Right lobe of liver (tissue), 6 donors: ENCODE results near the gene OR8D2. TPM values are rescaled to one million over a fixed set of nuclear protein-coding genes. Genes with fewer than 3 reads are reported as not detected.

ENCODE experiments used
- ATAC-seq, 4 donors: fragments of 200-7000 bp; cut with Tn5 transposase; one replicate each; pipeline ENCODE4 v1.9.1; 2020; ENCODE audit warnings: mild to moderate bottlenecking in 4 of 4, moderate library complexity in 4 of 4
- DNase-seq, 3 donors: peaks; one replicate each; pipeline ENCODE4 v3.0.0-alpha.2; 2020
- H3K27ac ChIP-seq, 3 donors: fragments of 200-600 bp; one replicate each; pipeline ENCODE4 v1.8.0; 2022
- H3K27me3 ChIP-seq, 2 donors: fragments of 200-600 bp; one replicate each; pipeline ENCODE4 v1.8.0; 2022
- H3K36me3 ChIP-seq, 4 donors: fragments of 200-600 bp; sonication (generic) in 1 of 4; one replicate each; pipeline versions ENCODE4 v1.5.1 to v1.8.0; 2017 to 2022; ENCODE audit warnings: control low read depth in 1 of 4
- H3K4me1 ChIP-seq, 4 donors: fragments of 200-600 bp; sonication (generic) in 1 of 4; one replicate each; pipeline versions ENCODE4 v1.5.1 to v1.8.0; 2017 to 2022; ENCODE audit warnings: control low read depth in 1 of 4
- H3K4me3 ChIP-seq, 3 donors: fragments of 200-600 bp; one replicate each; pipeline ENCODE4 v1.8.0; 2022
- H3K9me3 ChIP-seq, 4 donors: fragments of 200-600 bp; sonication (generic) in 1 of 4; one replicate each; pipeline versions ENCODE4 v1.5.1 to v1.8.0; 2017 to 2022; ENCODE audit warnings: control low read depth in 1 of 4
- POLR2A ChIP-seq: fragments of 450-650 bp; IDR thresholded peaks from one replicate; pipeline ENCODE4 v1.6.1; 2017; ENCODE audit warnings: antibody characterized with exemption, mild to moderate bottlenecking
- WGBS: methylation state at CpG from one replicate; pipeline ENCODE4 v1.1.6; 2018; ENCODE audit warnings: low coverage, low lambda C conversion rate; ENCODE audit not compliant: insufficient coverage; ENCODE audit errors: missing lambda C conversion rate; 5-methylcytosine and 5-hydroxymethylcytosine counted together
- intact Hi-C, 2 donors: fragments of 100-400 bp; cut with DNase I; formaldehyde crosslinking; loops; one replicate each; pipeline versions ENCODE4 v1.11.2 to v1.14.1; 2022
- total RNA-seq, 6 experiments: library from RNA; depleted of rRNA in 2 of 6; stranded (reverse); fragments of >200 nt in 2 of 6; fragmentation: NEBNext Ultra II Directional in 3 of 6; extraction: Animal tissue kit (Norgen Biotek cat#: 25700) in 3 of 6; gene quantifications; one replicate each; pipeline versions ENCODE4 v1.1.0 to v1.2.4, GENCODE V29; 2016 to 2023
- TF ChIP-seq, protein P1 (sequence below), 4 donors: fragments of 200-600 bp in 3 of 4; fragments of 450-650 bp in 1 of 4; IDR thresholded peaks; one replicate each; pipeline versions ENCODE4 v1.5.1 to v1.8.0; 2016 to 2022; ENCODE audit warnings: antibody characterized with exemption in 4 of 4, mild to moderate bottlenecking in 2 of 4
- donor health status: DM: no; HTN: yes; CAD: no.
- donor health status: DM: no; HTN: no; CAD: no.
- donor health status: DM: no; HTN: no; CAD: no.
- donor health status: DM: no; HTN: yes; CAD: no.
- donor health status: DM: no; HTN: yes; CAD: no.

OR8D2 gene
- total RNA-seq, 6 experiments from 2014 or later: not detected

- WGBS: 43% methylated on average over 1 of the region's 2 CpGs
- intact Hi-C loops: no loop called here
- Histone ChIP-seq H3K9me3 (no peaks in the 10 kb centered on the region), H3K4me3 (no peak overlapping the region), H3K36me3 (no peaks in the 10 kb centered on the region), H3K27ac (no peak overlapping the region), H3K4me1 (no peaks in the 10 kb centered on the region), H3K27me3 (no peaks in the 10 kb centered on the region)
- TF ChIP-seq, protein P1, sequence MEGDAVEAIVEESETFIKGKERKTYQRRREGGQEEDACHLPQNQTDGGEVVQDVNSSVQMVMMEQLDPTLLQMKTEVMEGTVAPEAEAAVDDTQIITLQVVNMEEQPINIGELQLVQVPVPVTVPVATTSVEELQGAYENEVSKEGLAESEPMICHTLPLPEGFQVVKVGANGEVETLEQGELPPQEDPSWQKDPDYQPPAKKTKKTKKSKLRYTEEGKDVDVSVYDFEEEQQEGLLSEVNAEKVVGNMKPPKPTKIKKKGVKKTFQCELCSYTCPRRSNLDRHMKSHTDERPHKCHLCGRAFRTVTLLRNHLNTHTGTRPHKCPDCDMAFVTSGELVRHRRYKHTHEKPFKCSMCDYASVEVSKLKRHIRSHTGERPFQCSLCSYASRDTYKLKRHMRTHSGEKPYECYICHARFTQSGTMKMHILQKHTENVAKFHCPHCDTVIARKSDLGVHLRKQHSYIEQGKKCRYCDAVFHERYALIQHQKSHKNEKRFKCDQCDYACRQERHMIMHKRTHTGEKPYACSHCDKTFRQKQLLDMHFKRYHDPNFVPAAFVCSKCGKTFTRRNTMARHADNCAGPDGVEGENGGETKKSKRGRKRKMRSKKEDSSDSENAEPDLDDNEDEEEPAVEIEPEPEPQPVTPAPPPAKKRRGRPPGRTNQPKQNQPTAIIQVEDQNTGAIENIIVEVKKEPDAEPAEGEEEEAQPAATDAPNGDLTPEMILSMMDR (IDR thresholded peaks at IDR 0.05): no peak
- TF ChIP-seq POLR2A: no peak
- no peak for DNase-seq
- ATAC-seq: no peak
Observed at GRCh38 chr11:124340142-124340447, 20.1 kb upstream of the OR8D2 start.

DNA sequence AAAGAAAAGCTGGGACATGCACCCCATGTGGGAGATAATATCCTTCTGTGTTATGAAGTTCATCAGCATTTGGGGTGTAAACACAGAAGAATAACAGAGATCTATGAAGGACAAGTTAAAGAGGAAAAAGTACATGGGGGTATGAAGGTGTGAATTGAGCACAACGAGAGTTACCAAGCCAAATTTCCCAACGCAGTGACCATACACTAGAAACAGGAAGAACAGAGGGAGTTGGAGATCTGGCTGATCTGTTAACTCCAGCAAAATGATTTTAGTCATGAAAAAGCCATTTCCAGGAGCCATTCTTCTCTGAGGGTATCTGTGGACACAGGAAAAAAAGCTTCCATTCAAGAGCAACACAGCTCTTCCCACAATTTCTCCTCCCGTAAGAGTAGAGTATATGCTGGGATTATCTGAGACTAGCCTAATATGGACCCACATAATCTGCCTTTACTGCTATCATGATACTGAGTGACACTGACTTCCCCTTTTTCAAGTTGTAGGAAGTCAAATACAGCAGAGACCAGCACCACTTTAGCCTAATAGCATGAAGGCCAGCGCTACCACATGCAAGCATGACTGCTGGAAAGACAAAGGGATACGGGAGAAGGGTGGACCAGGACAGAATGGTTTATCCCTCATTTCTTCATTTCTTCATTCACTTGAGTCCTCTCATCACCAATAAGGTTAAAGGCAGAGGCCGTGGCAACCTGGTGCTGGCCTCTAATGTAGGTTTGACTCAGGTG lies 19.6 kb upstream of the OR8D2 start:
- no peaks in the 10 kb centered on the region for H3K36me3 ChIP-seq
- 41% methylated on average over 6 of the region's 6 CpGs for WGBS
- TF ChIP-seq, protein P1 (IDR thresholded peaks at IDR 0.05): no peak
- no peak for TF ChIP-seq POLR2A
- DNase-seq: no peak
- intact Hi-C loops: no loop called here
- H3K4me3 ChIP-seq: no peak overlapping the region
- H3K9me3 ChIP-seq: no peaks in the 10 kb centered on the region
- no peak overlapping the region for H3K27ac ChIP-seq
- ATAC-seq: no peak
- no peaks in the 10 kb centered on the region for H3K27me3 ChIP-seq
- H3K4me1 ChIP-seq: no peaks in the 10 kb centered on the region

- intact Hi-C loops: no loop called here
- H3K27ac ChIP-seq: no peak overlapping the region
- no peaks in the 10 kb centered on the region for H3K36me3 ChIP-seq
- no peaks in the 10 kb centered on the region for H3K9me3 ChIP-seq
- H3K4me3 ChIP-seq: no peak overlapping the region
- TF ChIP-seq, protein P1 (IDR thresholded peaks at IDR 0.05): no peak
- TF ChIP-seq POLR2A: no peak
- DNase-seq: no peak
- H3K4me1 ChIP-seq: no peaks in the 10 kb centered on the region
- 33% methylated on average over 3 of the region's 3 CpGs for WGBS
- no peaks in the 10 kb centered on the region for H3K27me3 ChIP-seq
- ATAC-seq: no peak
Observed at GRCh38 chr11:124331873-124332272, 11.9 kb upstream of the OR8D2 start.

GRCh38 chr11:124329787-124330478 lies 9.9 kb upstream of the OR8D2 start:
- Histone ChIP-seq H3K4me1 (no peaks in the 10 kb centered on the region), H3K27me3 (no peaks in the 10 kb centered on the region), H3K4me3 (no peak overlapping the region), H3K9me3 (no peaks in the 10 kb centered on the region), H3K36me3 (no peaks in the 10 kb centered on the region), H3K27ac (no peak overlapping the region)
- no peak for TF ChIP-seq POLR2A
- TF ChIP-seq, protein P1 (IDR thresholded peaks at IDR 0.05): peak in 1 of 4 donors; percentile 26
- peak in 1 of 4 donors; percentile 34 for ATAC-seq
- intact Hi-C loops: no loop called here
- no peak for DNase-seq
- 20% methylated on average over 2 of the region's 2 CpGs for WGBS
